A673 (cell line): Measurements from ENCODE around the gene DHDDS.

Experiments
- CTCF ChIP-seq: fragments of 300-800, 200-600 bp; sonication (generic); conservative IDR thresholded peaks from 2 replicates; pipeline ENCODE4 v1.5.1; 2017; ENCODE audit warnings: low read depth, mild to moderate bottlenecking, antibody characterized with exemption, low read length, moderate library complexity, mixed read lengths
- EZH2 ChIP-seq: fragments of 200-600 bp; sonication (generic); IDR thresholded peaks from 2 replicates; pipeline ENCODE4 v1.6.1; 2017; ENCODE audit warnings: borderline replicate concordance, low read depth, mild to moderate bottlenecking, mixed read lengths, antibody characterized with exemption, low read length; ENCODE audit not compliant: poor library complexity, severe bottlenecking

GRCh38 chr1:26409191-26409807, 22.8 kb upstream of the DHDDS start:
- TF ChIP-seq CTCF (no peak), EZH2 (no peak)
